Vagina (tissue), 2 donors: ENCODE measurements around the gene TASOR2.

Source experiments
- CTCF ChIP-seq, 3 experiments: fragments of 450-650 bp in 2 of 3; fragments of 200-600 bp in 1 of 3; sonication (generic) in 1 of 3; IDR thresholded peaks; one replicate each; pipeline ENCODE4 v1.5.1; 2017 to 2019; ENCODE audit warnings: antibody characterized with exemption in 3 of 3, mild to moderate bottlenecking in 2 of 3, moderate library complexity in 2 of 3
- POLR2A ChIP-seq, 2 donors: fragments of 450-650 bp; IDR thresholded peaks; one replicate each; pipeline ENCODE4 v1.6.1; 2017; ENCODE audit warnings: antibody characterized with exemption in 2 of 2, mild to moderate bottlenecking in 2 of 2, moderate library complexity in 2 of 2
- POLR2AphosphoS5 ChIP-seq, 2 donors: sonication (generic); formaldehyde crosslinking; IDR thresholded peaks; one replicate each; pipeline ENCODE4 v1.9.0; 2017; ENCODE audit warnings: antibody characterized with exemption in 2 of 2, mild to moderate bottlenecking in 2 of 2, low read depth in 1 of 2; ENCODE audit not compliant: insufficient read depth in 1 of 2

GRCh38 chr10:5710859-5711258, 26.2 kb downstream of the TASOR2 start:
- no peak for TF ChIP-seq POLR2A (IDR thresholded peaks at IDR 0.05)
- no peak for TF ChIP-seq CTCF (IDR thresholded peaks at IDR 0.05)
- TF ChIP-seq POLR2AphosphoS5 (IDR thresholded peaks at IDR 0.05; ENCODE audit: insufficient read depth in 1 of 2, low read depth in 1 of 2) = no peak
